HepG2 (cell line): ENCODE measurements around the gene ALG14. TPM values are rescaled to one million over a fixed set of nuclear protein-coding genes. Genes with fewer than 3 reads are reported as not detected.

Experiments used
- ADNP ChIP-seq: sonication (generic); formaldehyde crosslinking; IDR thresholded peaks from 2 replicates; pipeline ENCODE4 v1.4.0; 2020; ENCODE audit warnings: missing genetic modification reagents
- ATF3 ChIP-seq: sonication (generic); formaldehyde crosslinking; IDR thresholded peaks from 2 replicates; pipeline ENCODE4 v1.4.0; 2020; ENCODE audit warnings: missing genetic modification reagents
- ATRX ChIP-seq: sonication (generic); formaldehyde crosslinking; IDR thresholded peaks from 2 replicates; pipeline ENCODE4 v1.4.0; 2020; ENCODE audit warnings: missing genetic modification reagents, borderline replicate concordance
- CEBPB ChIP-seq: IDR thresholded peaks from 2 replicates; pipeline ENCODE4 v1.6.1; 2011; ENCODE audit warnings: low read depth, low read length, improper control_type of control experiment, borderline replicate concordance
- ETV5 ChIP-seq: IDR thresholded peaks from 2 replicates; pipeline ENCODE4 v1.6.1; 2018; ENCODE audit warnings: missing biosample characterization, missing genetic modification reagents, inconsistent platforms, borderline replicate concordance
- ETV6 ChIP-seq: sonication (generic); formaldehyde crosslinking; conservative IDR thresholded peaks from 2 replicates; pipeline ENCODE4 v1.4.0; 2020; ENCODE audit warnings: missing genetic modification reagents
- HMG20A ChIP-seq: IDR thresholded peaks from 2 replicates; pipeline ENCODE4 v1.6.1; 2016; ENCODE audit warnings: borderline replicate concordance
- HNF4G ChIP-seq, 2 experiments: sonication (generic) in 1 of 2; formaldehyde crosslinking in 1 of 2; IDR thresholded peaks; 2 replicates each; pipeline versions ENCODE4 v1.4.0 to v1.6.1; 2011 to 2020; ENCODE audit warnings: borderline replicate concordance in 2 of 2, low read depth in 2 of 2, mild to moderate bottlenecking in 2 of 2, low read length in 1 of 2, missing genetic modification reagents in 1 of 2, moderate library complexity in 1 of 2
- KMT2B ChIP-seq: IDR thresholded peaks from 2 replicates; pipeline ENCODE4 v1.6.1; 2016; ENCODE audit warnings: missing genetic modification reagents, missing compliant biosample characterization
- NCOA1 ChIP-seq: sonication (generic); formaldehyde crosslinking; IDR thresholded peaks from 2 replicates; pipeline ENCODE4 v1.9.0; 2021; ENCODE audit warnings: missing genetic modification reagents
- POLR2A ChIP-seq, 2 experiments: IDR thresholded peaks; 2 replicates each; pipeline ENCODE4 v1.6.1; 2011; ENCODE audit warnings: low read depth in 2 of 2, low read length in 2 of 2, mild to moderate bottlenecking in 1 of 2, moderate library complexity in 1 of 2; ENCODE audit not compliant: insufficient read depth in 1 of 2
- REST ChIP-seq, 2 experiments: IDR thresholded peaks; 2 replicates each; pipeline ENCODE4 v1.6.1; 2011 to 2012; ENCODE audit warnings: low read length in 2 of 2, borderline replicate concordance in 1 of 2, low read depth in 1 of 2, mild to moderate bottlenecking in 1 of 2, moderate library complexity in 1 of 2
- SMAD1 ChIP-seq: sonication (generic); formaldehyde crosslinking; IDR thresholded peaks from 2 replicates; pipeline ENCODE4 v1.4.0; 2020; ENCODE audit warnings: missing genetic modification reagents, low read depth, mild to moderate bottlenecking, borderline replicate concordance
- TARDBP ChIP-seq: sonication (generic); formaldehyde crosslinking; IDR thresholded peaks from 2 replicates; pipeline ENCODE4 v1.8.0; 2022; ENCODE audit warnings: mild to moderate bottlenecking, missing genetic modification reagents
- TBP ChIP-seq: sonication (generic); formaldehyde crosslinking; IDR thresholded peaks from 2 replicates; pipeline ENCODE4 v1.5.0; 2020; ENCODE audit warnings: missing genetic modification reagents
- TEAD3 ChIP-seq: optimal IDR thresholded peaks from 2 replicates; pipeline ENCODE3; 2016; ENCODE audit warnings: borderline replicate concordance
- ZBTB21 ChIP-seq: sonication (generic); formaldehyde crosslinking; IDR thresholded peaks from 2 replicates; pipeline ENCODE4 v1.4.0; 2020; ENCODE audit warnings: missing genetic modification reagents
- ZBTB38 ChIP-seq: sonication (generic); formaldehyde crosslinking; IDR thresholded peaks from 2 replicates; pipeline ENCODE4 v1.5.1; 2020; ENCODE audit warnings: mild to moderate bottlenecking, missing genetic modification reagents
- ZNF350 ChIP-seq: sonication (generic); formaldehyde crosslinking; IDR thresholded peaks from 2 replicates; pipeline ENCODE4 v1.4.0; 2020; ENCODE audit warnings: mild to moderate bottlenecking, low read depth, missing genetic modification reagents, borderline replicate concordance
- ZNF503 ChIP-seq: sonication (generic); formaldehyde crosslinking; IDR thresholded peaks from 2 replicates; pipeline ENCODE4 v1.4.0; 2020; ENCODE audit warnings: missing genetic modification reagents
- ZNF777 ChIP-seq: sonication (generic); formaldehyde crosslinking; IDR thresholded peaks from 2 replicates; pipeline ENCODE4 v1.4.0; 2020; ENCODE audit warnings: missing genetic modification reagents
- ZNF782 ChIP-seq: sonication (generic); formaldehyde crosslinking; IDR thresholded peaks from 2 replicates; pipeline ENCODE4 v1.4.0; 2020; ENCODE audit warnings: missing genetic modification reagents, mild to moderate bottlenecking, borderline replicate concordance
- polyA plus RNA-seq, 8 experiments: library from polyadenylated mRNA; depleted of rRNA in 3 of 8; stranded (reverse) in 7 of 8; unstranded in 1 of 8; fragments of >200 nt; fragmentation: Illumina TruSeq in 4 of 8; extraction: Trizol in 4 of 8; gene quantifications; 2 replicates each; pipeline versions ENCODE4 v1.2.1 to v1.2.3, GENCODE V29; 2011 to 2016; ENCODE audit warnings: low read depth in 4 of 8, missing spikeins in 1 of 8, mixed read lengths in 1 of 8; ENCODE audit not compliant: insufficient read depth in 1 of 8
- total RNA-seq, 5 experiments: library from RNA; depleted of rRNA; stranded (reverse); fragments of >200 nt; fragmentation: Illumina TruSeq; extraction: Trizol; gene quantifications; 2 replicates each; pipeline ENCODE4 v1.2.3, GENCODE V29; 2016; ENCODE audit warnings: low read depth in 1 of 5
- TF ChIP-seq, protein P1 (sequence below): sonication (generic); formaldehyde crosslinking; IDR thresholded peaks from 2 replicates; pipeline ENCODE4 v1.8.1; 2023; ENCODE audit warnings: mild to moderate bottlenecking, missing genetic modification reagents, borderline replicate concordance
- TF ChIP-seq, protein P2 (sequence below): fragments of 450-650 bp; IDR thresholded peaks from 2 replicates; pipeline ENCODE4 v1.6.1; 2016

Gene ALG14
- total and polyA plus RNA-seq, 2 of the 13 experiments (the other 11 are each of a cell fraction or from before 2014, with no cell fraction given), result 4.5 to 12.7 TPM

DNA sequence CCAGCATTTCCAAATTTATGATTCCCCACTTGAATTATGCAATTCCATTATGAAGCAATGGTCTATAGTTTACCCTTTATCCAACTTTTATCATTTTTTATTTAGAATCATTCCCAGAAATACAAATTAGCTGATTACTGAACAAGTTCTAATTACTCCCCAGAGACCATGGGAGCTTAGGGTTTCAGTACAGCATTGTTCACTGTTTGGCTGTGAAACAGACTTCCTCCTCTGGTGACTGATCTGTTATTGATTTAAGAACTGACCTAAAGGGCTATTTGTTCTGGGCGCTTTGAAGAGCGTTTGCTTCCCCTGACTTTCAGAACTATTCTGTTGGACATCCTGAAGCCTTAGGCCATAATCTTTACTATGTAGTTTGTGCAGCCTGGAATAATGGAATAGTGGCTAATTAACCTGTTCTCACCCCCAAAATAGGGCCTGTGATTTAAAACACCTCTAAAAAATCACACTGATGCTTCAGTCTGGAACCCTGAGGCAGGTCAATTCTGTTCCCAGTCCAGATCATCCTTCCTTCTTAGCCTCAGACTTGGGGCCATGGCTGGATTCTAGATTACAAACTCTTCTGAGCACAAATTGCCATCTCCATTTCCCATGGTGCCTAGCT, 58.7 kb downstream of the ALG14 start (continued):
- TF ChIP-seq TARDBP (CRISPR knock-in tag) (peak; percentile 78; the same call in 1 of the 2 replicates), ZBTB38 (CRISPR knock-in tag) (no peak), POLR2A (IDR thresholded peaks at IDR 0.05; ENCODE audit: insufficient read depth in 1 of 2, low read depth in 2 of 2, low read length in 2 of 2) (no peak), ETV6 (CRISPR knock-in tag) (no peak), REST (IDR thresholded peaks at IDR 0.05; ENCODE audit: borderline replicate concordance in 1 of 2, low read depth in 1 of 2, low read length in 2 of 2) (peak in 1 of 2 experiments; percentile 77; a peak in 2 of 4 replicates), ZNF777 (CRISPR knock-in tag) (no peak), ATRX (CRISPR knock-in tag) (no peak), ZBTB21 (no peak), HMG20A (peak; percentile 88), ETV5 (peak; percentile 94), TBP (CRISPR knock-in tag) (no peak), ZNF503 (CRISPR knock-in tag) (peak; percentile 70; the same call in 1 of the 2 replicates), TEAD3 (CRISPR knock-in tag) (peak; percentile 40), ZNF782 (CRISPR knock-in tag) (no peak), SMAD1 (CRISPR knock-in tag) (no peak), KMT2B (CRISPR knock-in tag) (no peak), NCOA1 (CRISPR knock-in tag) (no peak), ZNF350 (CRISPR knock-in tag) (no peak), HNF4G (IDR thresholded peaks at IDR 0.05; ENCODE audit: borderline replicate concordance, low read depth, low read length) (peak; percentile 25; the same call in 1 of the 2 replicates), HNF4G (CRISPR knock-in tag; IDR thresholded peaks at IDR 0.05; ENCODE audit: borderline replicate concordance, low read depth) (no peak), ADNP (CRISPR knock-in tag) (no peak), ATF3 (CRISPR knock-in tag) (no peak), CEBPB (no peak)
- TF ChIP-seq, protein P1, sequence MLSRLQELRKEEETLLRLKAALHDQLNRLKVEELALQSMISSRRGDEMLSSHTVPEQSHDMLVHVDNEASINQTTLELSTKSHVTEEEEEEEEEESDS (CRISPR knock-in tag), result no peak
- TF ChIP-seq, protein P2, sequence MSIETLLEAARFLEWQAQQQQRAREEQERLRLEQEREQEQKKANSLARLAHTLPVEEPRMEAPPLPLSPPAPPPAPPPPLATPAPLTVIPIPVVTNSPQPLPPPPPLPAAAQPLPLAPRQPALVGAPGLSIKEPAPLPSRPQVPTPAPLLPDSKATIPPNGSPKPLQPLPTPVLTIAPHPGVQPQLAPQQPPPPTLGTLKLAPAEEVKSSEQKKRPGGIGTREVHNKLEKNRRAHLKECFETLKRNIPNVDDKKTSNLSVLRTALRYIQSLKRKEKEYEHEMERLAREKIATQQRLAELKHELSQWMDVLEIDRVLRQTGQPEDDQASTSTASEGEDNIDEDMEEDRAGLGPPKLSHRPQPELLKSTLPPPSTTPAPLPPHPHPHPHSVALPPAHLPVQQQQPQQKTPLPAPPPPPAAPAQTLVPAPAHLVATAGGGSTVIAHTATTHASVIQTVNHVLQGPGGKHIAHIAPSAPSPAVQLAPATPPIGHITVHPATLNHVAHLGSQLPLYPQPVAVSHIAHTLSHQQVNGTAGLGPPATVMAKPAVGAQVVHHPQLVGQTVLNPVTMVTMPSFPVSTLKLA, result no peak
